GM21619 (cell line): ENCODE data around the gene SLC23A2.
"Not testable (repeated sequence)": the region's sequence is repeated elsewhere in the genome, so short reads cannot be mapped to it uniquely, and the experiment has no call there.

ENCODE experiments used
- ATAC-seq: cut with Tn5 transposase; IDR thresholded peaks from one replicate; pipeline ENCODE4 v1.9.1; 2021; ENCODE audit not compliant: unreplicated experiment

The SLC23A2 gene

GRCh38 chr20:4853004-4853403 is 148.3 kb downstream of the SLC23A2 start:
- ATAC-seq: no peak

DNA sequence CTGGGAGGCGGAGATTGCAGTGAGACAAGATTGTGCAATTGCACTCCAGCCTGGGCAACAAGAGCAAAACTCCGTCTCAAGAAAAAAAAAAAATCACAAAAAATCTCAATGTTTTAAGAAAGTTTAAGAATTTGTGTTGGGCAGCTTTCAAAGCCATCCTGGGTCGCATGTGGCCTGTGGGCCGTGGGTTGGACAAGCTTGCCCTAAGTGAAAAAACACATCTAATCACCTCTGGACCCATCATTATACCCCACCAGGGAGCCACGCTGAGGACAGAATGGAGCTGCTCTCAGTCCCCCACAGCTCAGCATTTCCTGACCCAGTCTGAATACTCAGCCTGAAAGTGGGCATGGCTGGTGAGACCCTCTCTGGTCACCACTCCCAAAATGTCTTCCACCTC is 150.3 kb downstream of the SLC23A2 start:
- no peak for ATAC-seq

DNA sequence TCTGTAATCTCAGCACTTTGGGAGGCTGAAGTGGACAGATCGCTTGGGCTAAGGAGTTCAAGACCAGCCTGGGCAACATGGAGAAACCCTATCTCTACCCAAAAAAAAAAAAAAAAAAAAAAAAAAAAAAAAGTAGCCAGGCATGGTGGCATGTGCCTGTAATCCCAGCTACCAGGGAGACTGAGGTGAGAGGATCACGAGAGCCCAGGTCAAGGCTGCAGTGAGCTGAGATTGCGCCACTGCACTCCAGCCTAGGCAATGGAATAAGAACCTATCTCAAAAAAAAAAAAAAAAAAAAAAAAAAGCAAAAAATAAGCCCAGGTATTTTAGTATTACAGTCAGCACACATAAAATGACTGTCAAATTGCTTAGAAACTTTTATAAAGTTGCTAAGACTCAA is 152.5 kb downstream of the SLC23A2 start:
- not testable (repeated sequence) for ATAC-seq

- ATAC-seq: no peak
Observed at GRCh38 chr20:4848041-4848440, 153.3 kb downstream of the SLC23A2 start.

DNA sequence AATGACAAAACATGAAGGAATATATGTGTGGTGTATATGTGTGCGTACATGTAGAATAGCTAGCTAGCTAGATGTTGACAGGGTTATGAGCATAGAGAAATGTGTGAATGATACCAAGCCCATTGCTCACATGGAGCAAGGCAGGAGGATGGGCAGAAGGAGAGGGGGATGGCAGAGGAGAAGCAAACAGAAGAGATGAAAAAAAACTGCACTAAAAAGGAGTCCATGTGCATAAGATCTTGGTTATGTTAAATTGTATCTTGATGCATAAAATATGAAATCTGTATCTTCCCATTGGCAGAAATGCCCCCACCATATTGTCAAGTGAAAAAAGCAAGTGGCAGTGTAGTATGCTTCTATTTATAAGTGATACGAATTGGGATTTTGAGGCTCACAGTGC is 154.5 kb downstream of the SLC23A2 start:
- ATAC-seq: no peak

GRCh38 chr20:4844751-4845465 is 156.4 kb downstream of the SLC23A2 start:
- ATAC-seq: no peak

DNA sequence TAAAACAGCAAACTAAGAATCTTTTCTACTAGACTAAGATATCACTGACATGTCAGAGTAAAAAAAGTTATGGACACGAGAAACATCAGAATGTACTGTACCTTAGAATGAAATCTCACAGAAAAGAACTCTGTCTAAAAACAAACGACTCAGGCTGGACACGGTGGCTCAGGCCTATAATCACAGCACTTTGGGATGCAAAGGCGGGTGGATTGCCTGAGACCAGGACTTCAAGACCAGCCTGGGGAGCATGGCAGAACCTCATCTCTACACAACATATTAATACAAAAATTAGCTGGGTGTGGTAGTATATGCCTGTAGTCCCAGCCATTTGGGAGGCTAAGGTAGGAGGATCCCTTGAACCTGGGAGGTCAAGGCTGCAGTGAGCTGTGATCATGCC is 157.0 kb downstream of the SLC23A2 start:
- no peak for ATAC-seq

DNA sequence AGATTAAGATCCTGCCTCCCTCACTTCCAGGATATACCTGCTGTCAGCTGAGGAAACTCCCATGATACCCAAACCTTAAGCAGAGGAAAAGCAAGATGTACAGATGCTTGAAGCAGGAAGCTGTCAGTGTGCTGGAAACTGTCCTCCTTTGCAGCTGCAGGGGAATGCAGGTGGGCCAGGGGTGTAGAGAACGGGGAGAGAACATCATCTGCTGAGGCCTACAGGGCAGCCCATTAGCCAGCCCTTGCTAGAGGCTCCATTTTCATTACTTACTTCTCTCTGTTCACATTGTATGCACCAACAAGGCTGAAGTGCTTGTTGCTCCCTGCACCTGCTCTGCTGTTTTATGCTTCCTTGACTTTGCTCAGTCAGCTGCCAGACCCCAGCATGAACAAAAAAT is 160.5 kb downstream of the SLC23A2 start:
- ATAC-seq: no peak

DNA sequence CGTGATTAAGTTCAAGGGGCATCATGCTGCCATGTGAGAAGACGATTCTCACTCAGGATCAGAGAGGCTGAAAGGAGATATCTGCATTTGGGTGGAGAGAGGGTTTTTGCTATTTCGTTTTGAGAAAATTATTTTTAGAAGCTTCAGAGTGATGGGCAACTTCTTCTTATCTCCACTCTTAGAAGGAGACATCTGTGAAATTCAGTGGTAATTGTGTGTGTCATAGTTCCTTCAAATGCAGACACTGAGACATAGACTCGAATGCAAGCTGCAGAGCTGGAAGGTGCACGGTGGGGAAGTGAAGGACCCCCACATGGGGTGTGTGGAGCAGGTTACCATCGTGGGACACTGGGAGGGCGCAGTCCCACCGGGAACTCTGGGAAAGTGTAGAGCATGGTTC is 162.8 kb downstream of the SLC23A2 start:
- ATAC-seq: no peak

- ATAC-seq: no peak
Observed at GRCh38 chr20:4837760-4838159, 163.6 kb downstream of the SLC23A2 start.

DNA sequence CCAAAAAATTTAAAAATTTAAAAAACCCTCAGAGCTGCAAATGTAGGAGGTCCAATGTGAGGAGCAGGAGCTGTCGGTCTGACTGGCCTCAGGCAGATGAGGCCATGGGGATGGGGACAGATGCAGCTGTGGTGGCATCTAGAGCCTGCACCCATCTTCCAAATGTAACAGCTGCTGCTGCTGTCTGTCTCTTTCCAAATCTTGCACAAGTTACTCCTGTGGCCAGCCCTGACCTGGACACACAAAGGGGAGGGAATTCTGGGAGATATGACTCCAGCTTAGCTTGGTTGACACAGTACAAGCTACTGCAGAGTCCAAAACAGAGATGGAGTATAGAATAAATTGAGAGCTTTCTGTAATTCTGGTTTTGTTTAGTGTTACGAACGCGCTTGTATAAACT is 164.4 kb downstream of the SLC23A2 start:
- ATAC-seq: no peak

GRCh38 chr20:4836473-4836872 is 164.8 kb downstream of the SLC23A2 start:
- ATAC-seq: no peak

DNA sequence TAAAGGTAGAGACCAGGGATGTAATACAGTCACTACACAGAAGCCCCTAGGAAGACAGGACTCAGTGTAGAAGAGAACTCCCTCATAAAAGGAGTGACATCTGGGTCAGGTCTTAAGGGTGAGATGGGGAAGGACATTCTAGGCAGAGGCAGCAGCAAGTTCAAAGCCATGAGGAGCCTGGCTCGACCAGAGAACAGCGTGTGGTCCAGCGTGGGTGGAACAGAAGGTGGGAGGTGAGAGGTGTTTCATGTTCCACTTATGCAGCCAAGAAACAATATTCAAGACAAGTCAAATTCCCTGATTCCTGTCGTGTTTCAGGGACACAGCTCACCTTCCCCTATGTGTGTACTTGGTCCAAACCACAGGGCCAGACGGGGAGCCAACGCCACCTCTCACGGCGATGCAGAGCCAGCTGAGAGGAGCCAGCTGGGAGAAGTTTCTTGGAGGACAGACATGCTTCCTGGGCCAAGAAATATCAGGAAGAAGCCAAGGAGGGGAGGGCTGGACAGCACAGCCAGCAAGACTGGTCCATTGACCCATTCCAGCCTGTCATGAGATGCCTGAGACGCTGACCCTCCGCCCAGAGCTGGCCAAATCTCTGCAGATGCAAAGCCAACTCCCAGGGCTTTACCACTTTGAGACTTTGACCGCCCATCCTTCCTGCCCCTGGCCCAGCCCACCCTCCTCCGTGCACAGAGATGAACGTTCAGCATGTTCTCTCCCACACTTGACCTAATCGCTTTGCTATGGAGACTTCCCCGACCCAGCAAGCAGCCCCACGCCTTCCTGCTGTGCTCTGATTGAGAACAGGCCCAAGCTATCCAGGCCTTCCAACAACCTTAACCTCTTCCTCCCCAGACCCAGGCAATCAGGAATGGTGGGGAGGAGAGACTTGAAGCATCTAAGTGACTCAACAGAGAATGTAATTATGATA is 165.8 kb downstream of the SLC23A2 start:
- no peak for ATAC-seq

DNA sequence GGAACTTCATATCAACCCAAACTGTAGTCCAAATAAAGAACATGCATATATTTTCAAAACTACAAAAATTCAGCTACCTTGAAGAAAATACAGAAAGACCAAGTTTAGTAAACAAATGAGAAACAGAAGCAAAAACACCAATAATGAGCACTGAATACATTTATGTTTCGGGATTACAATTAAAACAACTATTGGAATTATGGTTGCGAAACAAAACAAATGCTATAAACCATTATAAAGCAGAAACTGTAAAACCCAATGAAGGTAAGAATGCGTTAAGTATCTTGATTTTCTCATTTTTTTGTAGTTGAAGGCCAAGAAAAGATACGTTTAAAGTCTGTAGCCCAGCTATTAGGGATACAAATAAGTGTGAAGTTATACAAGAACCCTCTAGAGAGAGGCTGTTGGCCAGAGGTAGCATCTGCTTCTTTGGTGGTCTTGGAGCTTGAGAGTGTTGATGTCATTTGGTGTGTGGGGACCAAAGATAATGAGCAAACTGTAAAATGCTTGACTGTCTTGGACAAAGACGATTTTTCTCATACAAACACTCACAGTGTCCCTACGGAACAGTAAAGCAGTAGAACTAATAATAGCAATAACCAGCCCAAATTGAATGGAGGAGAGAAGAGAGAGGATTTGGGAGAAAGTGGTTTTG is 168.1 kb downstream of the SLC23A2 start:
- no peak for ATAC-seq

GRCh38 chr20:4832469-4832868 is 168.8 kb downstream of the SLC23A2 start:
- no peak for ATAC-seq

GRCh38 chr20:4830696-4831095 is 170.6 kb downstream of the SLC23A2 start:
- ATAC-seq: no peak

GRCh38 chr20:4830259-4830658 is 171.1 kb downstream of the SLC23A2 start:
- no peak for ATAC-seq

DNA sequence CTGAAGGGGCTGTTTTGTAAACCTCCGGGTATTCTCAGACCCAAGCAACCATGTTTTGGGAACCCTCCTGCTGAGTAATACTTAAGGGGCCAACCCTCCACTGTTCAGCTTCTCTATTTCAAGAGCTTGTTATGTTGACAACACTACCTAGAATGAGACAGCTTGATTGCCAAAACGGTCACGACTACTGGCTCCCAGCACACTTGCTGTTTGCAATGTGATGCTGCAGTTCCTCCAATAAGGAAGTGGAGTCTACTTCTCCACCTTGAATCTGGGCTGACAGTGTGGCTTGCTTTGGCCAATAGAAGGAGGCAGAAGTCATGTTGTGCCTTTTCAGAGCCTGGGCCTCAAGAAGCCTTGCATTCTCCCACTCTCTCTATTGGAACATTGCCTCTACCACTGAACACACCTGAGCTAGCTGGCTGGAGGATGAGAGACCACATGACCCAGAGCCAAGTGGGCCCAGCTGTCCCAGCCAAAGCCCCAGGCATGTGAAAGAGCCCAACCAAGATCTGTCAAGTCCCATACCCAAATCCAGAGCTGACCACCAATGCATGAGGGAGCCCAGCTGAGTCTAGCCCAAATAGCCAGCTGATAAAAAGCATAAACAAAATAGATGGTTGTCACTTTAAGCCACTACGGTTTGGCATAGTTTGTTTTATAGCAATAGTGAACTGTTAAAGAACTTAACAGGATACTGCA is 171.6 kb downstream of the SLC23A2 start:
- no peak for ATAC-seq

GRCh38 chr20:4828830-4829513 is 172.3 kb downstream of the SLC23A2 start:
- no peak for ATAC-seq

DNA sequence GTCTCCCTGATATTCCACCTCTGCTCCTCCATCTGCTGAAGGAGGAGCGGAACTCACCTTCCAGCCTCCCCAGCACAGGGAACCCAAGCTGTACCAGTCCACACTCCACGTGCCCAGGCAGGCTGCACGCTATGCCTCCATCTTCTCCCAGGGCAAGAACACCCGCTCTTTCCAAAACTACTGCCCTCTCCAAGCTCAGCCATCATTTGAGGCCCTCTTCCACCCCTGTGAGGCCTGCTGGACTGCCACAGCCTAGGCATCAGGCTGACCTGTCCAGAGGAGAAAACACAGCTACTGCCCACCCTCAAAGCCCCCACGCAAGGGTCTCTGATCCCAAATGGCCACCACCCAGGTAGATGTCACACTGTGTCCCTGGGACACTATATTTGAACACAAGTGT is 179.7 kb downstream of the SLC23A2 start:
- no peak for ATAC-seq
